ENCODE data around the gene STARD3.

The STARD3 gene

GRCh38 chr17:39709998-39710964 is 73.3 kb downstream of the STARD3 start:
- TF ChIP-seq GATA2 (IDR thresholded peaks at IDR 0.05; ENCODE audit: low read depth, low read length) = no peak
- no peak for TF ChIP-seq GATA3 (IDR thresholded peaks at IDR 0.05; ENCODE audit: low read depth, low read length)

- TF ChIP-seq GATA2 (IDR thresholded peaks at IDR 0.05; ENCODE audit: low read depth, low read length) (no peak), GATA3 (IDR thresholded peaks at IDR 0.05; ENCODE audit: low read depth, low read length) (no peak)
These were observed 74.9 kb downstream of the STARD3 start for GRCh38 chr17:39711851-39712250.

Data from SH-SY5Y (cell line).